SK-N-SH (cell line): ENCODE data around the gene ACTL7A.

Experiments used
- CHD2 ChIP-seq: fragments of 150-350 bp; IDR thresholded peaks from 2 replicates; pipeline ENCODE4 v1.6.1; 2018; ENCODE audit warnings: low read length; ENCODE audit not compliant: partially characterized antibody
- EP300 ChIP-seq, 2 experiments: IDR thresholded peaks; 2 replicates each; pipeline versions ENCODE4 v1.4.0 to v1.6.1; 2012; ENCODE audit warnings: borderline replicate concordance in 1 of 2, low read depth in 1 of 2, low read length in 1 of 2
- NFIC ChIP-seq: IDR thresholded peaks from 2 replicates; pipeline ENCODE4 v1.4.0; 2012; ENCODE audit warnings: borderline replicate concordance
- NRF1 ChIP-seq: IDR thresholded peaks from 2 replicates; pipeline ENCODE4 v1.6.1; 2012; ENCODE audit warnings: low read depth, mild to moderate bottlenecking, low read length
- POLR2AphosphoS5 ChIP-seq: IDR thresholded peaks from 2 replicates; pipeline ENCODE4 v1.6.1; 2012; ENCODE audit warnings: low read depth, low read length
- RXRA ChIP-seq: IDR thresholded peaks from 2 replicates; pipeline ENCODE4 v1.4.0; 2012; ENCODE audit warnings: low read depth, mild to moderate bottlenecking, borderline replicate concordance
- TAF1 ChIP-seq: IDR thresholded peaks from 2 replicates; pipeline ENCODE4 v1.6.1; 2012; ENCODE audit warnings: low read depth, mild to moderate bottlenecking, low read length, moderate library complexity, borderline replicate concordance
- YY1 ChIP-seq: IDR thresholded peaks from 2 replicates; pipeline ENCODE4 v1.4.0; 2012; ENCODE audit warnings: low read depth, mild to moderate bottlenecking
- TF ChIP-seq, protein P1 (sequence below): fragments of 200-600 bp; sonication (generic); IDR thresholded peaks from 2 replicates; pipeline ENCODE4 v1.6.1; 2017; ENCODE audit warnings: antibody characterized with exemption, mild to moderate bottlenecking, moderate library complexity
- TF ChIP-seq, protein P2 (sequence below): IDR thresholded peaks from 2 replicates; pipeline ENCODE4 v1.6.1; 2012; ENCODE audit warnings: mild to moderate bottlenecking, low read depth, low read length, moderate library complexity
- TF ChIP-seq, protein P3 (sequence below): fragments of 150-350 bp; IDR thresholded peaks from 2 replicates; pipeline ENCODE4 v1.6.1; 2017; ENCODE audit warnings: antibody characterized with exemption, low read length, low read depth, borderline replicate concordance

DNA sequence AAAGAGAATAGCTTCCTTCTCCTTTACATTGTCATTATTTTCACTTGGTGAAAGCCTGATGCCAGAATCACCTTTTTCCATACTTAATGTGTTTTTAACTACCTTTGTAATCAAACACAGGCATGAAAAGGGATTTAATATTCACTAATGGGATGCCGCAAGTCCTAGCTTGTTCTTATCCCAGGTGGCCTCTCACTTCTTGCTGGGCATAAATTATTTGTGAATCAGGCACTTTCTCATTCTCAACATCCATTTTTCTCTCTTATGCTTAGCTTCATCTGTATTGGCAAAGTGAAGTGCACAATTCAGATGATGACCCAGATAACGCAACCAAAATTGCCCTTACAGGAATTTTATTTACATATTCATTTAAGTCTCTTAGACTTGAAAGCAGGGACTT lies 17.2 kb upstream of the ACTL7A start:
- no peak for TF ChIP-seq POLR2AphosphoS5
- TF ChIP-seq TAF1 = no peak
- TF ChIP-seq RXRA = no peak
- TF ChIP-seq EP300 (IDR thresholded peaks at IDR 0.05; ENCODE audit: borderline replicate concordance in 1 of 2, low read depth in 1 of 2, low read length in 1 of 2) = no peak
- TF ChIP-seq, protein P1, sequence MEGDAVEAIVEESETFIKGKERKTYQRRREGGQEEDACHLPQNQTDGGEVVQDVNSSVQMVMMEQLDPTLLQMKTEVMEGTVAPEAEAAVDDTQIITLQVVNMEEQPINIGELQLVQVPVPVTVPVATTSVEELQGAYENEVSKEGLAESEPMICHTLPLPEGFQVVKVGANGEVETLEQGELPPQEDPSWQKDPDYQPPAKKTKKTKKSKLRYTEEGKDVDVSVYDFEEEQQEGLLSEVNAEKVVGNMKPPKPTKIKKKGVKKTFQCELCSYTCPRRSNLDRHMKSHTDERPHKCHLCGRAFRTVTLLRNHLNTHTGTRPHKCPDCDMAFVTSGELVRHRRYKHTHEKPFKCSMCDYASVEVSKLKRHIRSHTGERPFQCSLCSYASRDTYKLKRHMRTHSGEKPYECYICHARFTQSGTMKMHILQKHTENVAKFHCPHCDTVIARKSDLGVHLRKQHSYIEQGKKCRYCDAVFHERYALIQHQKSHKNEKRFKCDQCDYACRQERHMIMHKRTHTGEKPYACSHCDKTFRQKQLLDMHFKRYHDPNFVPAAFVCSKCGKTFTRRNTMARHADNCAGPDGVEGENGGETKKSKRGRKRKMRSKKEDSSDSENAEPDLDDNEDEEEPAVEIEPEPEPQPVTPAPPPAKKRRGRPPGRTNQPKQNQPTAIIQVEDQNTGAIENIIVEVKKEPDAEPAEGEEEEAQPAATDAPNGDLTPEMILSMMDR = no peak
- TF ChIP-seq NFIC = no peak
- TF ChIP-seq CHD2 = no peak
- TF ChIP-seq NRF1 = no peak
- TF ChIP-seq, protein P2, sequence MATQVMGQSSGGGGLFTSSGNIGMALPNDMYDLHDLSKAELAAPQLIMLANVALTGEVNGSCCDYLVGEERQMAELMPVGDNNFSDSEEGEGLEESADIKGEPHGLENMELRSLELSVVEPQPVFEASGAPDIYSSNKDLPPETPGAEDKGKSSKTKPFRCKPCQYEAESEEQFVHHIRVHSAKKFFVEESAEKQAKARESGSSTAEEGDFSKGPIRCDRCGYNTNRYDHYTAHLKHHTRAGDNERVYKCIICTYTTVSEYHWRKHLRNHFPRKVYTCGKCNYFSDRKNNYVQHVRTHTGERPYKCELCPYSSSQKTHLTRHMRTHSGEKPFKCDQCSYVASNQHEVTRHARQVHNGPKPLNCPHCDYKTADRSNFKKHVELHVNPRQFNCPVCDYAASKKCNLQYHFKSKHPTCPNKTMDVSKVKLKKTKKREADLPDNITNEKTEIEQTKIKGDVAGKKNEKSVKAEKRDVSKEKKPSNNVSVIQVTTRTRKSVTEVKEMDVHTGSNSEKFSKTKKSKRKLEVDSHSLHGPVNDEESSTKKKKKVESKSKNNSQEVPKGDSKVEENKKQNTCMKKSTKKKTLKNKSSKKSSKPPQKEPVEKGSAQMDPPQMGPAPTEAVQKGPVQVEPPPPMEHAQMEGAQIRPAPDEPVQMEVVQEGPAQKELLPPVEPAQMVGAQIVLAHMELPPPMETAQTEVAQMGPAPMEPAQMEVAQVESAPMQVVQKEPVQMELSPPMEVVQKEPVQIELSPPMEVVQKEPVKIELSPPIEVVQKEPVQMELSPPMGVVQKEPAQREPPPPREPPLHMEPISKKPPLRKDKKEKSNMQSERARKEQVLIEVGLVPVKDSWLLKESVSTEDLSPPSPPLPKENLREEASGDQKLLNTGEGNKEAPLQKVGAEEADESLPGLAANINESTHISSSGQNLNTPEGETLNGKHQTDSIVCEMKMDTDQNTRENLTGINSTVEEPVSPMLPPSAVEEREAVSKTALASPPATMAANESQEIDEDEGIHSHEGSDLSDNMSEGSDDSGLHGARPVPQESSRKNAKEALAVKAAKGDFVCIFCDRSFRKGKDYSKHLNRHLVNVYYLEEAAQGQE = no peak
- TF ChIP-seq YY1 = no peak
- TF ChIP-seq, protein P3, sequence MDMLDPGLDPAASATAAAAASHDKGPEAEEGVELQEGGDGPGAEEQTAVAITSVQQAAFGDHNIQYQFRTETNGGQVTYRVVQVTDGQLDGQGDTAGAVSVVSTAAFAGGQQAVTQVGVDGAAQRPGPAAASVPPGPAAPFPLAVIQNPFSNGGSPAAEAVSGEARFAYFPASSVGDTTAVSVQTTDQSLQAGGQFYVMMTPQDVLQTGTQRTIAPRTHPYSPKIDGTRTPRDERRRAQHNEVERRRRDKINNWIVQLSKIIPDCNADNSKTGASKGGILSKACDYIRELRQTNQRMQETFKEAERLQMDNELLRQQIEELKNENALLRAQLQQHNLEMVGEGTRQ = no peak
